HG03066 (cell line): ENCODE data around the gene SHISA6.

Source experiments
- ATAC-seq: cut with Tn5 transposase; IDR thresholded peaks from one replicate; pipeline ENCODE4 v1.9.1; 2021; ENCODE audit warnings: low read depth; ENCODE audit not compliant: unreplicated experiment

Gene SHISA6

GRCh38 chr17:11340803-11341202, 99.8 kb downstream of the SHISA6 start:
- no peak for ATAC-seq

DNA sequence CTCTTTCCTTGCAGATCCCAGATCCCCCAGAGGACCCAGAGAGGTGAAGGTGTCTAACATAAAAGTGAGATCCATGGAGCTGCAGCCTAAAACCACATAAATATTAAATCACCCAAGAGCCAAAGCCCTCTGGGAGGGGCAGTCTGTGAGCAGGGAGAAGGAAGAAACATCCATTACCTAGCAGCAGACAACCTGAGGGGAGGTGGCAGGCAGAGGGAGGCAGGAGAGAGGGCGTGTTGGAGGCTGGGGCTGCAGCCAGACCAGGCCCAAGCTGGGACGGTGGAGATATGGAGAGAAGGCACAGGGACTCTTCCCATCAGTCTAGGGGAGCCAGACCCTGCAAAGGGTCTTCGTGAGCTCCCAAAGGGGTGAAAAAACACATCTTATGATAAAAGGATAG, 101.1 kb downstream of the SHISA6 start:
- no peak for ATAC-seq

GRCh38 chr17:11349106-11349505, 108.1 kb downstream of the SHISA6 start:
- no peak for ATAC-seq

GRCh38 chr17:11351479-11351878, 110.5 kb downstream of the SHISA6 start:
- ATAC-seq, result no peak

DNA sequence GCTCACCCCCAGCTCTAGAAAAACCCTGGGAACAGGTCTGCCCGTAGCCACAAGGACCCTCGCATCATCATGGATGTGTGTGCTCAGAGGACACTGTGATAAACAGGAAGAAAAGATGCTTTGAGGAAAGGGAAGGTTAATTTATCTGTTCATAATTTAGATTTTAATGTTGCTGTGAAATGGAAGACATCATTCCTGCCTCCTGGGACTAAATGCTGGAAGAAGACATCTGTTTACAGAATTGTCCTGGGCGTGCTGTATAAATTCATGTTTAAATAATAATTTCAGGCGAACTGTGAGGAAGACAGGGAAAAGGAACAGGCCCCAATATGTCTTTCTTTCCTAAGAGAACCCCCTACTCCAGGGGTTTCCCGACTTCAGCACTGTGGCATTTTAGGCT, 112.6 kb downstream of the SHISA6 start:
- no peak for ATAC-seq

- no peak for ATAC-seq
Observed at GRCh38 chr17:11356371-11356770, 115.4 kb downstream of the SHISA6 start.

DNA sequence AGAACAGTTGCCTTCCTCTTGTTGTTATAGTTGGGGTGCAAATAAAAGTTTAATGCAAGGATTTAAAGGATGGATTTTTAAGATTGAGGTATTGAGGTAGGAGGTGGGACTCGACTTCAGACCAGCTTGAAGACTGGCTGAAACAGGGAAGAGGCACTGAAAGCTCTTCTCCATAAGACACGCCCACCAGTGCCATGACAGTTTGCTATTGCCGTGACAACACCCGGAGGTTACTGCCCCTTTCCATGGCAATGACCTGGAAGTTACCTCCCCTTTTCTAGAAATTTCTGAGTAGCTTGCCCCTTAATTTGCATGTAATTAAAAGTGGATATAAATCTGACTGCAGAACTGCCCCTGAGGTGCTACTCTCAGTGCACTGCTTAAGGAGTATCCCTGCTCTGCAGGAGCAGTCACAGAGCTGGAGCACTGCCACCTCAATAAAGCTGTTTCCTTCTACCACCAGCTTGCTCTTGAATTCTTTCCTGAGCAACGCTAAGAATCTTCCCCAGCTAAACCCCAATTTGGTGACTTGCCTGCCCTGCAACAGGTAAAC, 122.6 kb downstream of the SHISA6 start:
- ATAC-seq, result no peak

DNA sequence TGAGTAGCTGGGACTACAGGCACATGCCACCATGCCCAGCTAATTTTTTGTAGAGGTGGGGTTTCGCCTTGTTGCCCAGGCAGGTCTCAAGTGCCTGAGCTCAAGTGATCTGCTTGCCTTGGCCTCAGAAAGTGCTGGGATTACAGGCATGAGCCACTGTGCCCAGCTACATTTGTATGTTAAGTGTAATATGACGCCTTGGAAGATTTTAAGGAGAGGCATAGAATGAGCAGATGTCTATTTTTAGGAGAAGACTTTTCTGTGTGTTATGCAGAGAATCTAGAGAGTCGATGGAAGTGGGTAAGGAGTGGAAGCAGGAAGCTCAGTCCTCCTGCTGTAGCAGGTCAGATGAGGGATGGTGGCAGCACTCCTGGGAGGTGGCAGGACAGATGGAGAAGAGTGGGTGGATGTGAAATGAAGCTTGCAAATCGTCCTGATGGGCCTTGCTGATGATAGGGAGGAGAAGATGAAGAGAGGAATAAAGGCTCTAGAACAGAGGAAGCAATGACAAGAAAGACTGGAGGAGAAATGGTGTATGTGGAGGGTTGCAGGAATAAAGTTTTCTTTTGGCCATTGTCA, 125.3 kb downstream of the SHISA6 start:
- ATAC-seq, result no peak

DNA sequence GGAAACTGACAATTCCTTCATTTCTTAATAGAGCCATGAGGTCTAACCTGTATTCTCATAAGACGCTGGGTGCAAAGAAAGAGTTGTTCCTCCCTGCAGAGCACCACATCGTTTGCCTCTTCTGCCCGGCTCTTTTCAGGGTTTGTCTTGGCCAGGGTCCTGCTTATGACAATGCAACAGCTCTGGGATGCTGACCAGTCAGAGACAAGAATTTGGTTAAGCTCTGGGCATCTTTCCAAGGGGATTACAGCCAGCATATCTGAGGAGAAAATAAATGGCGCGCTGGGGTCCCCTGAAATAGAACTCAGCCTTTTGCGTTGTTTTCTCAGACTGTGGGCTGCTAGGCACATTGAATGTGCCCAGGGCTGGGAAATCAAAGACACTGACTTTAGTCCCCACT, 128.6 kb downstream of the SHISA6 start:
- ATAC-seq, result no peak

DNA sequence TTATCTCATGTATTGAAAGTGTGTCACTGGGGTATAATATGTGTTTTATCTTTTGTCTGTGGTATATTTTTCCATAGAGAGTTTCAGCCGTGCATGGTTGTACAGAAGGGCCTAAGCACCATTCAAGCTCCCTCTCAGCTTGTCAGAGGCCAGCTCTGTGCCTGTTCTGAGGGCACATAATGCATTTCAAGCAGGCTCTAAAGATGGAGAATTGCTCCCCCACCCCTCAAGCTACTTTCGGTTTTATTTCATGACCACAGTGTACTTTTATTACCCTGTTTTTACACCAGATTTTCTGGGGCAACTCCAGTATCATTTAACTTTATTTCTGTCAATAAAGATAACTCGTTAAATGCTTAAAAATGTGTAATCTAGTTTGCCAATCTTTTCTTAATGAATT, 131.7 kb downstream of the SHISA6 start:
- ATAC-seq, result no peak

DNA sequence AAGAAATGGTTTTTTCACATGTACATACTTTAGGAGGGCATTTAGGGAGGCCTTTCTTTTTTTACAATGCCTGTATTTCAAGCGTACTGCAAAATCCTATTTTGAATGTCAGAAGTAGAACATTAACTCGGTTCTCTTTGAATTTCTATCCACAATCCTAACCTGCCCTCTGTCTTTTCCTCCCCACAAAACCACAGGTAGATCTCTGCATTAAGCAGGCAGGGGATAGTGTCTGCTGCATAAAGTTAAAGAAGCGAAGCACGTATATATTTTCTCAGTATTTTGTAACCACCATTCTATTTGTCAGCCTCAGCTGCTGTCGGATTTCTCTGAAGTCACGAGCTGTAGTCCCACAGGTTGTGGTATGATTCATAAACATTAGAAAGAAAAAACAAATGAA, 137.5 kb downstream of the SHISA6 start:
- ATAC-seq, result no peak

DNA sequence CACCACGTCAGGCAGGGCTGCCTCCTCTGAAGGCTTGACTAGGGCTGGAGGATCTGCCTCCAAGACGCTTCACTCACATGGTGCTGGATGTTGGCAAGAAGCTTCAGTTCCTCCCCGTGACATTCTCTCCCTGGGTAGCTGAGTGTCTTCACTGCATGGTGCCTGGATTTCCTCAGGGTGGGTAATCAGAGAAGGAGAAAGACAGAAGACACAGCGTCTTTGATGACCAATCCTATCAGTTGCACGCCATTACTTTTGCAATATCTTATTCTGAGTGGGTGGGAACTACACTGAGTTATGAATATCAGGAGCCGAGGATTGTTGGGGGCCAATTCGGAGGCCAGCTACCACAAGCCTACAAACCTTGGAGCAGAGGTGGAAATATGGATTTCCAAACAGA, 139.7 kb downstream of the SHISA6 start:
- ATAC-seq, result no peak

DNA sequence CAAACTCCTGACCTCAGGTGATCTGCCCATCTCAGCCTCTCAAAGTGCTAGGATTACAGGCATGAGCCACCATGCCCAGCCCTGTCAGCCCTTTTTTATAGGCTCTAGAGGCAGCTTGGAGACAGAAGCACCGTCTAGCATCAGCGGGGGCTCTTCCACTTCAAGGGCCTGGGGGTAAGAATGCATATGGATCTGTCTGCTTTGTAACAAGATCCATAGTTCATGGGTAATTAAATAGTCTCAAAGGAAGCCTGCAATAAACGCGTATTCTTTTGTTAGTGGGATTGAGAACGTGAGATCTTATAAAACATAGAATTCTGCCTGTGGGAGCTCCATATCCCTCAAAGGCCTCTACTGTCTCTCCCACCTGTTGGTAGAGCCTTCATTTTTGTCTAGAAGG, 142.1 kb downstream of the SHISA6 start:
- no peak for ATAC-seq

DNA sequence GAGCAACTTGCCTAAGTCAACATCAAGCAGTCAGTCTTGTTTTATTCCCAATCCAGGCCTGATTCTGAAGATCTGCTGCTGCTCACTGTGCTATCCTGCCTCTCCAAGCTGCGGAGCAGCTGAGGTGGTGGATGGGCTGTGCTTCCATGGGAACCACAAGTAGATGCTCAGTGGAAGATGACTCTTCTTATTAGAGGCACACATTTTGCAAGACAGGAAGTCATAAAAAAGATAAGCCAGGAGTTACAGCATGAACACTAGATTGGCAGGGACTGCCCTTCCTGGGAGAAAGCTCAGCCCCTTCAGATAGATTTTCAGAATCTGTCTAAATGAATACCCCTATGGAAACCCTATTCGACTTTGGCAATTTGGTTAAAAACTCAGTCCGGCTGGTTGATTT, 143.1 kb downstream of the SHISA6 start:
- ATAC-seq, result no peak

DNA sequence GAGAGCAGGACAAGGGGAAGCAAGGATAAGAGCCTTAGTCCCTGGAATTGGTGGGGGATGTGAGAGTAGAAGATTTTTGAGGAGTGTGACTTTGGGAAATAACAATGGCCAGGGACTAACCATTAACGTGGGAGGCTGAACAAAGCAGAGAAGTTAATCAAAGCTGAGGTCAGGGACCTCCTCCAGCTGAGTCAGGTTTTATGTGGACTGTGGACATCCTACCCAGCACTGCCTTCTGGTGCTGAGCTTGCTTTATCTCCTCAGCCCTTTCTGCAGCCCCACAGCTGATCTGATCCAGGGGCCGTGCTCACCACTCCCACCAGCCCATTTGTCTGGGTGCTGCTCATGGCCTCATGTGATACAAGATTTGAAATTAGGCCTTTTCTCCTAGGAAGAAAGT, 146.6 kb downstream of the SHISA6 start:
- ATAC-seq, result no peak

- no peak for ATAC-seq
Observed at GRCh38 chr17:11388054-11388453, 147.0 kb downstream of the SHISA6 start.

DNA sequence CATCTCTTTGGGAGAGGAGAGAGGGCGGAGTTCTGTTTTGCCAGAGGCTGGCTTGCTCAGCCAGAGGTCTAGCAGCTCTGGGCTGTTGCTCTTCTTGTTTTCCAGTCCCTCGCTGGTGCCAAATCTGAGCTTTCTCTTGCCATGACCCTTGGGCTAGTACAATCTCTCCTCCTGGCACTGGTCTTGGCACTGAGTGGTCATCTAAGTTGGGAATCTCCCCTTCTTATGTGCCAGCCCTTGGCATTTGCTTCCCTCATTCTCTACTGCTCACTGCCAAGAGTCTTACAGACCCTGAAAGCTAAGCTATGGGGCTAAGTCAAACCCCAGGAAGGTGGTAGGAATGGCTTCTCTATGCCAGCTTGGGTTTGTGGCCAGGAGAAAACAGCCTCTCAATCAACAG, 148.6 kb downstream of the SHISA6 start:
- no peak for ATAC-seq

- ATAC-seq, result no peak
Observed at GRCh38 chr17:11391134-11391533, 150.1 kb downstream of the SHISA6 start.

DNA sequence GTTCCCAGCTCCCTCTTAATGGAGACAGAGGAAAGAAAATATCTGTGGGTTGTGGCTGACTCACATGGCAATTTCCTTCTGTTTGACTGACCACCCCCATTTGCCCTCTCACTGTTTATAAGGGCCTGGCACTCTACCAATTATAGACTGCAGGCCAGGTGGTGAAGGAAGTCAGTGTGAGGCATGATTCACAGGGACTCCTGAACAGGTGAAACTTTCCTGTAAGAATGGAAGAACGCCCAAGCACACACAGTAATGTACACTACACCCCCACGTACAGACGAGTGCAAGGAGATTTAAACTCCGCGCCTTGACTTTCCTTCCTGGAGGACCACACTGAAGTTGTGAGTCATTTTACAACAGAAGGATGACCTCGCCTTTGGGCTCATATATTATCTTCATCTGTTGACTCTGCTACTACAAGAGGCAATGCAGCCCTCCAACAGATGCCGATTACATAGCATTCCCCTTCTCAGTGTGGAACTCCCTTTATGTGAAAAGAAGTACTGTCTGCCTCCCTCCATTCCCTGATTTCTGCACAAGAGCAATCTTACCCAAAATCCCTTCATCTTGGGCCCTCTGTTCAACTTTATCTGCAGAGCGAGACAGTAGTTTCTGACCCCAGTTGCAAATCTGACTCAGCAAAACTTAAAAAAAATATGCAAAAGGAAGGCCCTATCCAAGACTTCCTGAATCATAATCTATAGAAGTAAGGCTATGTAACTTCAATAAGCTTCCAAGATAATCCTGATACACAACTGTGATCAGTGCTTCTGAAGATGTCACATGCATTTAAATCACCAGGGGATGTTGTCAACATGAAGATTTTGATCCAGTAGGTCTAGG, 163.6 kb downstream of the SHISA6 start:
- no peak for ATAC-seq

DNA sequence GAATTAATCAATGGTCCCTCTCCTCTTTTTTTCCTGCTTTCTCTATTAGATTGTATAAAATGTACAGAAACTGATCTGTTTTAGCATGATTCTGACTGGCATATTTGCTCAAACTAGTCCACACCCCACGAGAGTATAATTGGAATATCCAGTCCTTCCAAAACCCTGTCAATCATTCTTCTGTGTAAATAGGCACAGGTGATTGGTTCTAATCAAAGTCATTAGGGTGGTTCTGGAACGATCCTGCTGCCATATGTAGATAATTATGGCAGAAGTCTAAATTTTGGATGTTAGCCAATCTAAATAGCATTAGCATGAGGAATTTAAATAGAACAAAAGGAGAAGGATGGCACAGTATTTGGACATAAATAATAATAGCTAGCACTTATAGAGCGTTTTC, 165.7 kb downstream of the SHISA6 start:
- no peak for ATAC-seq

DNA sequence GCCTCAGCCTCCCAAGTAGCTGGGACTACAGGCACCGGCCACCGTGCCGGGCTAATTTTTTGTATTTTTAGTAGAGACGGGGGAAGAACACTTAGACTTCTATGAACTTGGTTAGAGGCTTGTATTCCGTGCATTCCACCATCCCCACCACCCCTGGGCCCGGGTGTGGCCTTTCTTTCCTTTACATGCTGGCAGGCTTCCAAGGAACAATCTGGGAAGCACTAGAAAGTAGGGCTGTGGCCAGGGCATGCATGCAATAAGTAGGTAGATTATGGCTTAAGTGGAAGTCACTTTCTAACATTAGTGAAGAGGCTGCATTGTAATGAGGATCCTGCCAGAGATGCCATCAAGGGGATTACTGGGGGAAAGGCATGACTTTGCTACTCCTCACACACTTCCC, 171.6 kb downstream of the SHISA6 start:
- no peak for ATAC-seq

- ATAC-seq, result no peak
Observed at GRCh38 chr17:11418342-11418741, 177.3 kb downstream of the SHISA6 start.
